ENCODE results near the gene BCL2.

BCL2 gene

DNA sequence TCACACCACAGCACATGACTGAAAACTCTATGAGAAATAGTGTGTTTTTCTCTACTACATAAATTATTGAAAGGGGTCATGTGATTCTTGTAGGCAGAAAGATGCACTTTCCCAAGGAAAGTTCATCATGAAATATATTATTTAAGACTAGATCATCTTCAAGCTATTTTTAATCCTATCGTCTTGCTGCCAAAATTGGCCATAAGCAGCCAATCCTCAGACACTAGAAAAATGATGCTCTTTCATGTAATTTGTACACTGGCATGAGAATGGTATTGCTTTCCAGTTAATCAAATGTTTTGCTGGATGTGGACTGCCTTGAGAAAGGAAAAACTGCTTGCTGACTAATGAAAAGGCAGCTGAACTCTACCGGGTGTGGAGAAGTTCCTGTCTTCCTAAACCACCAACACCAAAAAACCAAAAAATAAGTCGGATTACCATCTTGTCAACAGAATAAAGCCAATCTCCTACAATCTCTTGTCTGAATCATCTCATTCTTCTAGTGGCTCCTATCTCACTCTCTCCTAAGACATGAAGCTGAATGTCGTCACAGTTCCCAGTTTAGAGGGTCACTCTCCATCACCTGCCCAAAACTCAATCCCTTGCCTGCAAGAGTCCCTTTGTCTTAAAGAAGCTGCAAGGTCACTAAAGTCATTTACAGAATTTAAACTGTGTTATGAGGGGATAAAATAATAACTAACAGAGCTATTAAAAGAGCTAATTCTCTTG is 5.3 kb downstream of the BCL2 start:
- no peak overlapping the region for H3K4me3 Mint-ChIP-seq
- no peak overlapping the region for H3K27ac Mint-ChIP-seq
- peaks cover 24% of the 10 kb centered on the region for H3K36me3 Mint-ChIP-seq (ENCODE audit: low read depth)
- peaks cover 57% of the 10 kb centered on the region for H3K4me1 Mint-ChIP-seq
- no peaks in the 10 kb centered on the region for H3K9me3 Mint-ChIP-seq
- peaks cover 46% of the 10 kb centered on the region for H3K27me3 Mint-ChIP-seq (ENCODE audit: low read depth, poor library complexity)
- DNase-seq = no peak
- TF ChIP-seq, protein P1, sequence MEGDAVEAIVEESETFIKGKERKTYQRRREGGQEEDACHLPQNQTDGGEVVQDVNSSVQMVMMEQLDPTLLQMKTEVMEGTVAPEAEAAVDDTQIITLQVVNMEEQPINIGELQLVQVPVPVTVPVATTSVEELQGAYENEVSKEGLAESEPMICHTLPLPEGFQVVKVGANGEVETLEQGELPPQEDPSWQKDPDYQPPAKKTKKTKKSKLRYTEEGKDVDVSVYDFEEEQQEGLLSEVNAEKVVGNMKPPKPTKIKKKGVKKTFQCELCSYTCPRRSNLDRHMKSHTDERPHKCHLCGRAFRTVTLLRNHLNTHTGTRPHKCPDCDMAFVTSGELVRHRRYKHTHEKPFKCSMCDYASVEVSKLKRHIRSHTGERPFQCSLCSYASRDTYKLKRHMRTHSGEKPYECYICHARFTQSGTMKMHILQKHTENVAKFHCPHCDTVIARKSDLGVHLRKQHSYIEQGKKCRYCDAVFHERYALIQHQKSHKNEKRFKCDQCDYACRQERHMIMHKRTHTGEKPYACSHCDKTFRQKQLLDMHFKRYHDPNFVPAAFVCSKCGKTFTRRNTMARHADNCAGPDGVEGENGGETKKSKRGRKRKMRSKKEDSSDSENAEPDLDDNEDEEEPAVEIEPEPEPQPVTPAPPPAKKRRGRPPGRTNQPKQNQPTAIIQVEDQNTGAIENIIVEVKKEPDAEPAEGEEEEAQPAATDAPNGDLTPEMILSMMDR (IDR thresholded peaks at IDR 0.05) = no peak

DNA sequence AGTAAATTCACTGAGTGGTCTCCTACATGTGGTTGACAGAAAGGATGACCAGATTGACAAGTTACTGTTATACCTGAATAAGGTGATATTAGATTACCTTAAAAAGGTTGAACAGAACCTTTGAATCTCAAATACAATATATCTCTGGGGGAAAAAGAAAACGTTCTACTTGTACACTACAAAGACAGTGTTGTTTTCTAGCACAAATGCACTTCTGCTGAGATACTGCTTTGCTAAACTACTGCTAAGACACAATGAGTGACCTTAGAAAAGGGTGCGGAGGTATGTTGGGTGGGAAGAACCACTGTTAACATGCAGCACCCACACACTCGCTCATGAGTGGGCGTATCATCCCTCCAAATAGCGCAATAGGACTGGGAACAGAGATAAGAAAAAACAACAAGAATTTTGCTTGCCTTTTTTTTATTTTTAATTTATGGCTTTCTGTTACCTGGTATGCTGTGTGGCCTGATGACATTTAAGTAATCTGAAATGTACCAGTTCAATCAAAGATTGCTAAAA is 6.1 kb downstream of the BCL2 start:
- peaks cover 38% of the 10 kb centered on the region for H3K27me3 Mint-ChIP-seq (ENCODE audit: low read depth, poor library complexity)
- TF ChIP-seq, protein P1 (IDR thresholded peaks at IDR 0.05) = no peak
- DNase-seq = no peak
- H3K27ac Mint-ChIP-seq = no peak overlapping the region
- H3K4me1 Mint-ChIP-seq = peaks cover 49% of the 10 kb centered on the region
- H3K36me3 Mint-ChIP-seq (ENCODE audit: low read depth) = peaks cover 24% of the 10 kb centered on the region
- H3K4me3 Mint-ChIP-seq = no peak overlapping the region
- H3K9me3 Mint-ChIP-seq = no peaks in the 10 kb centered on the region

DNA sequence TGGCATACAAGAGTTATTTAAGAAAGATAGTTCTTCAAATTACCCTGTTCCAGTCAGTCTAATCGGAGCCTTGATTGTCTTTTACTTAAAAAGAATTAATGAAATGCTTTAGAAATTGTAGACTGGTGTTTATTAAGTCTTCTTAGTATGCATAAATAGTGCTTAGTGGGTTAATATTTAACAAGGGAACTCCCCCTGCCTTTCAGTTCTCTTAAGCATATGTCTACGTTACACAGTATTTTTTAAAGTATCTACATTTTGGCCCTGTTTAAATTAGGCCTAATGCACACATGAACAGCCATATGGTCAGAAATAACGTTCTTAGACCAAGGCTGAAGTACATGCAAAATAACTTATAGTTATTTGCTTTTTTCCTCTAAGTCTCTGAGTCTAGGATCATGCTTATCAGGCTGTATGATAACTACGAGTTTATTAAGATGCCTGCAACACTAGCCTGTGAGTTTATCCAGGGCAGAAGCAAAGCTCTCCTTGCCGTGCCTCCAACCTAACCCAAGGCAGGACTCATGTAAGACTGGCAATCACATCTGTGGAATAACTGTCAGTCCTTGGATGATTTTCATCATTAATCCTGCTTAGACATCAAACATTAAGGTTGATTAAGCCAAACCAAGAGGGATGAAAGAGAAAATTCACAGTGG is 6.7 kb downstream of the BCL2 start:
- H3K27me3 Mint-ChIP-seq (ENCODE audit: low read depth, poor library complexity) = peaks cover 32% of the 10 kb centered on the region
- TF ChIP-seq, protein P1 (IDR thresholded peaks at IDR 0.05) = no peak
- peaks cover 24% of the 10 kb centered on the region for H3K36me3 Mint-ChIP-seq (ENCODE audit: low read depth)
- no peak overlapping the region for H3K27ac Mint-ChIP-seq
- H3K4me3 Mint-ChIP-seq = no peak overlapping the region
- peaks cover 43% of the 10 kb centered on the region for H3K4me1 Mint-ChIP-seq
- DNase-seq = no peak
- no peaks in the 10 kb centered on the region for H3K9me3 Mint-ChIP-seq

DNA sequence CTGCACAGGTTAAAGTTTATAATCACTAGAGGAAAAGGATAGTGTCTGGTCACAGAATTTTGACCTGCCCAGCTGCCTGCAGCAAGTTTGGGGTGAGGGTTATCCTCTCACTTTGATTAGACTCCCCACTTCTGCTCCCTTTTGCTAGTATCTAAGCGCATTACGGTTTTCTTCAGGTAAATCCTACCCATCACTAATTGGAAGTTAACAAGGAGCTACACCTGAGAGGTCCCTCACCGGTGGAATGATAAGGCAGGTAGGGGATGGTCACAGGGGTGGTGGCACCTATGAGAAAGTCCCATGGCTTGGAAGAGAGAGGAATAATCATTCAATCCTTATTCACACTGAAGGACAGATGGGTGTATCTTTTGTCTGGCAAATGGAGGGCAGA is 7.6 kb downstream of the BCL2 start:
- Mint-ChIP-seq H3K27me3 (ENCODE audit: low read depth, poor library complexity) (peaks cover 26% of the 10 kb centered on the region), H3K36me3 (ENCODE audit: low read depth) (peaks cover 24% of the 10 kb centered on the region), H3K4me1 (peaks cover 40% of the 10 kb centered on the region), H3K4me3 (no peak overlapping the region), H3K9me3 (no peaks in the 10 kb centered on the region), H3K27ac (no peak overlapping the region)
- no peak for DNase-seq
- TF ChIP-seq, protein P1 (IDR thresholded peaks at IDR 0.05) = no peak

DNA sequence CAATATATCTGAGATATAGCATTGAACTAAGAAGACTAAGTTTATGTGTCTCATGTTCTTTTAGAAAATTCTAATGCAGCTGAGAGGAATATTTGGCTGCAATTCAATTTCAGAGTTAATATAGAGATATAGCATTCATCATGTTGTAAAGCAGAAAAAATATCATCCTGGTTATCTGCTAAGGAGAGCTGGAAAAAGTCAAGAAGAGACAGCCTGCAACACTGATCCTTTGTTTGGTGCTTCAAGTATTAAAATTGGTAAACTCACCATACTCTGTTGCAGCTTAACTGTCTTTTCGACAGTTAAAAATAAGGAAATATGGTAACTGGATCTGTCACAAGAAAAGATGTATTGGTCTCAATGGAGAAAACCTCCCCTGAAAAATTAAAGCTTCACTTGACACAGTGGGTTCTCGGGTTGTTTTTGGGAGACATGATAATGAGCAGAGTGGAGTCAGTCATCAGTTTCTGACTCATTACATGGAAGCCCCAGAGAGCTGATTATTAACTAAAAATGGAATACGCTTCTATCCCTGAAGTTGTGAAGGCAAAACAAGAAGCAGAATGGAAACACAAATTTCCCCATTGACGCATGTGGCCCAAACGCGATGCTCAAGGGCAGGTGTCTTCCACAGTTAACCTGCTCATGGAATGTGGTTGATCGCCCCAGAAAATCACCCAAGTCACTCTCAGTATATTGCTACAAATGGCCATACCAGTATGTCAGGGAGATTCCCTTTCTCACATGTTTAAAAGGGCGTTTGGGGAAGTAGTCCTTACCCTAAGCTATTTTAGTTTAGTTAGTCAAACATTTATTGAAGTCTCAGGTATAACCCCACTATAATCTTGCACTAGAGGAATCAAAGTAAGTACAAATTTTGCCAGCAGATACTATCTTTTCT is 8.2 kb downstream of the BCL2 start:
- Mint-ChIP-seq H3K4me1 (peaks cover 40% of the 10 kb centered on the region), H3K27ac (no peak overlapping the region), H3K36me3 (ENCODE audit: low read depth) (peaks cover 31% of the 10 kb centered on the region), H3K27me3 (ENCODE audit: low read depth, poor library complexity) (peaks cover 20% of the 10 kb centered on the region), H3K4me3 (no peak overlapping the region), H3K9me3 (peaks cover 3% of the 10 kb centered on the region)
- DNase-seq = no peak
- TF ChIP-seq, protein P1 (IDR thresholded peaks at IDR 0.05) = no peak

All from nephron progenitor cell (in vitro differentiated cells).